ENCODE data around the gene GLT1D1. TPM values are rescaled to one million over a fixed set of nuclear protein-coding genes. Genes with fewer than 3 reads are reported as not detected.

The GLT1D1 gene
- total and polyA plus RNA-seq, 8 donors: 1.0 to 17.6 (median 2.6) TPM

DNA sequence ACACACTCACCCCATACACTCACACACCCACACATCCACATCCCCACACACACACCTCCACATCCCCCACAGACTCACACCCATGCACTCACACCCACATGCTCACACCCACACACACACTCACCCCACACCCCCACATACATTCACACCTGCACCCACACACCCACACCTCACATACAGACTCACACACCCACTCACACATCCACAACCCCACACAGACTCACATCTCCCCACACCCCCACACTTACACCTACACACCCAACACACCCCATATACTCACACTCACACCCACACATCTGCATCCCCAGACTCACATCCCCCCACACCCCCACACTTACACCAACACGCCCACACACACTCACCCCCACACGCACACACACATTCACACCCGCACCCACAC is 171.8 kb downstream of the GLT1D1 start:
- no peak overlapping the region for H3K4me3 ChIP-seq
- H3K9me3 ChIP-seq: peaks cover 0 to 11% of the 10 kb centered on the region in 2 donors
- no peaks in the 10 kb centered on the region for H3K4me1 ChIP-seq
- TF ChIP-seq, protein P1, sequence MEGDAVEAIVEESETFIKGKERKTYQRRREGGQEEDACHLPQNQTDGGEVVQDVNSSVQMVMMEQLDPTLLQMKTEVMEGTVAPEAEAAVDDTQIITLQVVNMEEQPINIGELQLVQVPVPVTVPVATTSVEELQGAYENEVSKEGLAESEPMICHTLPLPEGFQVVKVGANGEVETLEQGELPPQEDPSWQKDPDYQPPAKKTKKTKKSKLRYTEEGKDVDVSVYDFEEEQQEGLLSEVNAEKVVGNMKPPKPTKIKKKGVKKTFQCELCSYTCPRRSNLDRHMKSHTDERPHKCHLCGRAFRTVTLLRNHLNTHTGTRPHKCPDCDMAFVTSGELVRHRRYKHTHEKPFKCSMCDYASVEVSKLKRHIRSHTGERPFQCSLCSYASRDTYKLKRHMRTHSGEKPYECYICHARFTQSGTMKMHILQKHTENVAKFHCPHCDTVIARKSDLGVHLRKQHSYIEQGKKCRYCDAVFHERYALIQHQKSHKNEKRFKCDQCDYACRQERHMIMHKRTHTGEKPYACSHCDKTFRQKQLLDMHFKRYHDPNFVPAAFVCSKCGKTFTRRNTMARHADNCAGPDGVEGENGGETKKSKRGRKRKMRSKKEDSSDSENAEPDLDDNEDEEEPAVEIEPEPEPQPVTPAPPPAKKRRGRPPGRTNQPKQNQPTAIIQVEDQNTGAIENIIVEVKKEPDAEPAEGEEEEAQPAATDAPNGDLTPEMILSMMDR (IDR thresholded peaks at IDR 0.05): no peak
- no peak overlapping the region for H3K27ac ChIP-seq
- H3K36me3 ChIP-seq: no peaks in the 10 kb centered on the region
- DNase-seq (no peak), ATAC-seq (no peak)
- H3K27me3 ChIP-seq: peaks cover 0 to 5% of the 10 kb centered on the region in 2 donors
- intact Hi-C loops (cut with DNase I): no loop called here

DNA sequence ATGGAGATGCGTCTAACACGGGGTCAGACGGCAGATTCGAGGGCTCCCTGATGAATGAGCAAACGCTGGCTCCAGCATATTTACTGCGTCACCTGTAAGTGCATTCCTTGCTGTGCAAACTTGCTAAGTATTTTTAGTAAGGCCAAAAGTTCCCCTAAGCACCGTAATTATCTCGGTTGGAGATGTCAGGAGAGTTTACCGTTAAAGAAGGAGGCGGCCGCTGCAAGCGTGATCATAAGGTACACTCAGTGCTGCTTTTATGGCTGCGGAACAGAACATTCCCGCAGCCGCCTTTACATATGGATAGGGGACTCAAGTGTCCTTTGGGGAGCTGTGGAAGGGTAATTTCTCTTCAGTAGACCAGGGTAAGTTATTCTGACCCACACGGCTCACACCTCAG is 175.6 kb downstream of the GLT1D1 start:
- peak; percentile 86 for ATAC-seq
- Histone ChIP-seq H3K9me3 (no peaks in the 10 kb centered on the region), H3K4me3 (no peak overlapping the region), H3K27ac (no peak overlapping the region), H3K4me1 (no peaks in the 10 kb centered on the region), H3K27me3 (peaks cover 0 to 5% of the 10 kb centered on the region in 2 donors), H3K36me3 (no peaks in the 10 kb centered on the region)
- intact Hi-C loops (cut with DNase I): no loop called here
- peak in 2 of 4 donors; percentile 7 to 35 for DNase-seq
- TF ChIP-seq, protein P1 (IDR thresholded peaks at IDR 0.05): no peak

Other genes with a start within 250 kb of the GLT1D1 start
- 10 to 100 TPM; 29.6 to 38.2 TPM for gene SLC15A4, start 29.5 kb upstream of the GLT1D1 start, total RNA-seq
- gene SLC15A4, start 29.5 kb upstream of the GLT1D1 start, polyA plus RNA-seq (ENCODE audit: insufficient read length in 6 of 6): 10 to 100 TPM; 26.5 to 30.8 (median 28.9) TPM